GM23338 (cell line): ENCODE data around the gene KRTAP4-2.

Experiments used
- EZH2 ChIP-seq: fragments of 200-600 bp; sonication (generic); IDR thresholded peaks from one replicate; pipeline ENCODE4 v1.8.0; 2017; ENCODE audit warnings: antibody characterized with exemption, mild to moderate bottlenecking, low read depth; ENCODE audit not compliant: unreplicated experiment
- JUNB ChIP-seq: IDR thresholded peaks from one replicate; pipeline ENCODE4 v1.6.1; 2016; ENCODE audit warnings: antibody characterized with exemption; ENCODE audit not compliant: unreplicated experiment
- TF ChIP-seq, protein P1 (sequence below), 2 experiments: fragments of 200-600 bp in 1 of 2; sonication (generic) in 1 of 2; conservative IDR thresholded peaks; 2 replicates each; pipeline versions ENCODE4 v1.5.1 to v1.6.1; 2016 to 2017; ENCODE audit warnings: antibody characterized with exemption in 2 of 2, low read depth in 2 of 2, mild to moderate bottlenecking in 2 of 2, moderate library complexity in 1 of 2
- TF ChIP-seq, protein P2 (sequence below): IDR thresholded peaks from 2 replicates; pipeline ENCODE4 v1.6.1; 2016; ENCODE audit warnings: antibody characterized with exemption

DNA sequence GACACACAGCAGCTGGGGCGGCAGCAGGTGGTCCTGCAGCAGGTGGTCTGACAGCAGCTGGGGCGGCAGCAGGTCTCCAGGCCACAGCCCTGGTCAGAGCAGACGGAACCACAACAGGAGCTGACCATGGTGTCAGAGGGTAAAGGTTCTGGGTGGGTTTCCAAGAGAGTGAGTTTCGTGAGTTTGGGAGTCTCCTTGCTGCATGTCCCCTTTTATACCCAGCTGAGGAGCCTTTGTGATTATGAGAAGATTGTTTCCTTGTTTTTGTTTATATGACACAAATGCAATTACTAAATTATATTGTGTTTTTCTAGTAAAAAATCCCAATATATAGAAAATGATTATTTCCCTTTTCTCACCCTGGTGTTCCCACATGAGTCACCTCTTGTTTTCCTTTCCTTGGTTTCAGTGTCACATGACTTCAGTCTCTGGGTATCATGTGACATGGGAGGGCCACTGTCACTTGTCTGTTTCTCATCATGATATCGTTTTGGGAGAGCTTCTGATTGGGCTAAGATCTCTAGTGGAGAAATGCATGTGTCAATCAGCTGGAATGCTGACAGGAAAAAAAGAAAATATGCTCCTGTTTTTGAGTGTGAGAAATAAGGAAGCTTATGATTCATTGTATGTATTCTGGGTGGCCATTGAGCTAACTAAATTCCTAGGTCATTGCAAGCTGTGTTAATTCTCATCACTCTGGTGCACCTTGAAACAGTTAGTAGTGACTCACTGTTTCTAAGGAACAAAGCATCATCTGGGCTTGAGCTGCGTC is 37.5 kb downstream of the KRTAP4-2 start, which contains the start of gene KRTAP4-6:
- TF ChIP-seq, protein P1, sequence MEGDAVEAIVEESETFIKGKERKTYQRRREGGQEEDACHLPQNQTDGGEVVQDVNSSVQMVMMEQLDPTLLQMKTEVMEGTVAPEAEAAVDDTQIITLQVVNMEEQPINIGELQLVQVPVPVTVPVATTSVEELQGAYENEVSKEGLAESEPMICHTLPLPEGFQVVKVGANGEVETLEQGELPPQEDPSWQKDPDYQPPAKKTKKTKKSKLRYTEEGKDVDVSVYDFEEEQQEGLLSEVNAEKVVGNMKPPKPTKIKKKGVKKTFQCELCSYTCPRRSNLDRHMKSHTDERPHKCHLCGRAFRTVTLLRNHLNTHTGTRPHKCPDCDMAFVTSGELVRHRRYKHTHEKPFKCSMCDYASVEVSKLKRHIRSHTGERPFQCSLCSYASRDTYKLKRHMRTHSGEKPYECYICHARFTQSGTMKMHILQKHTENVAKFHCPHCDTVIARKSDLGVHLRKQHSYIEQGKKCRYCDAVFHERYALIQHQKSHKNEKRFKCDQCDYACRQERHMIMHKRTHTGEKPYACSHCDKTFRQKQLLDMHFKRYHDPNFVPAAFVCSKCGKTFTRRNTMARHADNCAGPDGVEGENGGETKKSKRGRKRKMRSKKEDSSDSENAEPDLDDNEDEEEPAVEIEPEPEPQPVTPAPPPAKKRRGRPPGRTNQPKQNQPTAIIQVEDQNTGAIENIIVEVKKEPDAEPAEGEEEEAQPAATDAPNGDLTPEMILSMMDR (conservative IDR thresholded peaks at IDR 0.05; ENCODE audit: low read depth in 2 of 2) = no peak
- TF ChIP-seq EZH2 = no peak
- TF ChIP-seq, protein P2, sequence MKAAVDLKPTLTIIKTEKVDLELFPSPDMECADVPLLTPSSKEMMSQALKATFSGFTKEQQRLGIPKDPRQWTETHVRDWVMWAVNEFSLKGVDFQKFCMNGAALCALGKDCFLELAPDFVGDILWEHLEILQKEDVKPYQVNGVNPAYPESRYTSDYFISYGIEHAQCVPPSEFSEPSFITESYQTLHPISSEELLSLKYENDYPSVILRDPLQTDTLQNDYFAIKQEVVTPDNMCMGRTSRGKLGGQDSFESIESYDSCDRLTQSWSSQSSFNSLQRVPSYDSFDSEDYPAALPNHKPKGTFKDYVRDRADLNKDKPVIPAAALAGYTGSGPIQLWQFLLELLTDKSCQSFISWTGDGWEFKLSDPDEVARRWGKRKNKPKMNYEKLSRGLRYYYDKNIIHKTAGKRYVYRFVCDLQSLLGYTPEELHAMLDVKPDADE = no peak
- no peak for TF ChIP-seq JUNB
